Urinary bladder (tissue), 4 donors: ENCODE results near the gene HBEGF. TPM values are rescaled to one million over a fixed set of nuclear protein-coding genes. Genes with fewer than 3 reads are reported as not detected.

Experiments used
- DNase-seq: peaks from one replicate; pipeline ENCODE4 v3.0.0-alpha.2; 2015; ENCODE audit errors: extremely low spot score
- H3K27ac ChIP-seq: one replicate; pipeline ENCODE4 v1.5.1; 2013; ENCODE audit warnings: low read depth, mild to moderate bottlenecking, moderate library complexity
- H3K36me3 ChIP-seq: one replicate; pipeline ENCODE4 v1.6.1; 2013; ENCODE audit warnings: mild to moderate bottlenecking, moderate library complexity; ENCODE audit not compliant: insufficient read depth
- H3K4me1 ChIP-seq: one replicate; pipeline ENCODE4 v1.6.1; 2013; ENCODE audit warnings: mild to moderate bottlenecking, moderate library complexity; ENCODE audit not compliant: insufficient read depth
- H3K4me3 ChIP-seq: one replicate; pipeline ENCODE4 v1.5.1; 2013; ENCODE audit warnings: low read depth, low read length
- WGBS: extraction: QIAGEN DNeasy Blood & Tissue Kit; methylation state at CpG from one replicate; pipeline ENCODE4 v1.1.7; 2013; 5-methylcytosine and 5-hydroxymethylcytosine counted together
- polyA plus RNA-seq: library from polyadenylated mRNA; stranded (reverse); fragments of 200-250 nt; gene quantifications from one replicate; pipeline ENCODE4 v1.2.3, GENCODE V29; 2013
- total RNA-seq: library from RNA; depleted of rRNA; stranded (reverse); fragments of >200 nt; gene quantifications from one replicate; pipeline ENCODE4 v1.2.3, GENCODE V29; 2014
- donor health status: healthy with polysubstance abuse.
- donor health status: healthy.

The HBEGF gene
- total and polyA plus RNA-seq, 2 donors: 9.7 to 13.5 TPM

DNA sequence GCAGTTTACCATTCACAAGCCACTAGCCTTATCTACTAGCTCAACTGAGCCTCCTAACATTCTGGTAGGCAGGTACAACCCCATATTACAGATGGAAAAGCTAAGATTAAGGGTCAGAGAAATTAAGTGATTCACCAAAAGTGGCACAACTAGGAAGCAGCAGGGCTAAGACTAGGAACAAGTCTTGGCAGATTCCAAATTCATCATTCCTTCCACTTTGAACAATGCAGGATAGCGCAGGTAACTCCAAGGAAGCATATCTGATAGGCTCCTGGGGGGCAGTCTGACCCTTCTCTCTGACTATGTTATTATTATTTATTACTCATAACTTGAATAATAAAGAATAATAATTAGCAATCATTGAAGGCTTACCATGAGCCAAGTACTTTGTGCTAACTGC, 8.5 kb downstream of the HBEGF start:
- no peaks in the 10 kb centered on the region for H3K4me1 ChIP-seq
- H3K4me3 ChIP-seq: no peak overlapping the region
- H3K36me3 ChIP-seq: no peaks in the 10 kb centered on the region
- WGBS: 98% methylated on average over 1 of the region's 1 CpG
- no peak overlapping the region for H3K27ac ChIP-seq
- DNase-seq: no peak

DNA sequence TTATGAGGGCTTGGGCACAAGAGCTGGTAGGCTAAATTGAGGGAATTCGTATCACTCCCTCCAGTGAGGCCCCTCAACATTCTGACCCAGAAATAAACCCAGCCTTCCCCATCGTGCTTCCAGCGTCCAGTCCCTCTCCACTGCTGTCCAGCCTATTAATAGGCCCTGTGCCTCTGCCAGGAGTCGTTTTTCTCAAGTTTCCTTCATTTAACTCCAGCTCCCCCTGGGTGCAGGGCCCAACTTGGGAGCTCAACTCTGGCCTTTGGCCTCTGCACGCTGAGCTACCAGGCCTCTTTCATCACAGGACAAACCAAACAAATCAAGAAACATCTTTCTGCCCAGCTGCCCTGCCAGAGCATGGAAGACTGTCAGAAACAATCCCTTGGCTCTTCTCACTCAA, 10.0 kb downstream of the HBEGF start:
- 24% methylated on average over 5 of the region's 5 CpGs for WGBS
- Histone ChIP-seq H3K27ac (no peak overlapping the region), H3K4me1 (no peaks in the 10 kb centered on the region), H3K4me3 (no peak overlapping the region), H3K36me3 (no peaks in the 10 kb centered on the region)
- no peak for DNase-seq

DNA sequence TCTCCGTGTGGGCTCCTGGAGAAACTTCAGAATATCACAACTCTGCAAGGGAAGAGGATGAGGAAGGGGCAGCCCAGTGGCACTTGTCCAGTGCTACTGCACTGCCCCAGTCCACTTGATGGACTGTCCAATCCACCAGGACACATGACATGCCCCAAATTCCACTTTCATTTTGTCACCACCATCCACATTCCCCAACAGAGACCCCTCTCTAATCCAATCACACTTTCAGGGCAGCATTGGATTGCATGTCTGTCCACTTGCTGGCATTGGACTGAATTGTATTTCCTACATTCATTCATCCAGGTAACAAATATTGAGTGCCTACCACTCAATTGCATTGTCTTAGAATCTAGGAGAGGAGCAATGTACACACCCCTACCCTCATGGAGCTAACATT, 14.8 kb downstream of the HBEGF start:
- WGBS: 79% methylated on average over 1 of the region's 1 CpG
- H3K27ac ChIP-seq: no peak overlapping the region

DNA sequence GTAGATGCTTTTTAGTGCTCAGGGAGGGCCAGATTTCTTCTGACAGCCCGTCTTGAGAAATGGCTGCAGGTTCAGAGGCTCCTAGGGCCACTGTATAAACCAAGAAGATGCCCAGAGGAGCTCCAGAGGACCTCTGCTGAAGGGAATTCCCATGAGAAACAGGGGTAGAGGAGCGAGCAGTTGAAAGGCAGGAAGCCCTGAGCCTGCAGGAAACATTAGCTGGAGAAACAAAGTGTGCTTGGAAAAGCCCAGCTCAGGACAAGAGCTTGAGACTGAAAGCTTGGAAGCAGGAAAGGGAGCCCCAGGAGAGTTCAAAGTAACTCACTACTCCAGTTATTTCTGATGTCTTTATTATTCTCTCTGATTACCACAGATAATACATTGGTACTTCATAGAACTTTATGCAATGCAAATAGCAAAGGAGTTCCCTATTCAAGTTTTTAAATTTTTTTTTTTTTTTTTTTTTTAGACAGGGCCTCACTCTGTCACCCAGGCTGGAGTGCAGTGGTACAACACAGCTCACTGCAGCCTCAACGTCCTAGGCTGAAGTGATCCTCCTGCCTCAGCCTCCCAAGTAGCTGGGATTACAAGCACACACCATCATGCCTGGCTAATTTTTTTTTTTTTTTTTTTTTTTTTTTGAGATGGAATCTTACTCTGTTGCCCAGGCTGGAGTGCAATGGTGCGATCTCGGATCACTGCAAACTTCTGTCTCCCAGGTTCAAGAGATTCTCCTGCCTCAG, 16.5 kb downstream of the HBEGF start:
- Histone ChIP-seq H3K4me1 (no peaks in the 10 kb centered on the region), H3K27ac (no peak overlapping the region), H3K36me3 (no peaks in the 10 kb centered on the region), H3K4me3 (no peak overlapping the region)
- DNase-seq: no peak
- WGBS: 76% methylated on average over 5 of the region's 5 CpGs

More for the DNA sequence above, 14.8 kb downstream of the HBEGF start:
- Histone ChIP-seq H3K36me3 (no peaks in the 10 kb centered on the region), H3K4me1 (no peaks in the 10 kb centered on the region), H3K4me3 (no peak overlapping the region)
- DNase-seq: no peak

DNA sequence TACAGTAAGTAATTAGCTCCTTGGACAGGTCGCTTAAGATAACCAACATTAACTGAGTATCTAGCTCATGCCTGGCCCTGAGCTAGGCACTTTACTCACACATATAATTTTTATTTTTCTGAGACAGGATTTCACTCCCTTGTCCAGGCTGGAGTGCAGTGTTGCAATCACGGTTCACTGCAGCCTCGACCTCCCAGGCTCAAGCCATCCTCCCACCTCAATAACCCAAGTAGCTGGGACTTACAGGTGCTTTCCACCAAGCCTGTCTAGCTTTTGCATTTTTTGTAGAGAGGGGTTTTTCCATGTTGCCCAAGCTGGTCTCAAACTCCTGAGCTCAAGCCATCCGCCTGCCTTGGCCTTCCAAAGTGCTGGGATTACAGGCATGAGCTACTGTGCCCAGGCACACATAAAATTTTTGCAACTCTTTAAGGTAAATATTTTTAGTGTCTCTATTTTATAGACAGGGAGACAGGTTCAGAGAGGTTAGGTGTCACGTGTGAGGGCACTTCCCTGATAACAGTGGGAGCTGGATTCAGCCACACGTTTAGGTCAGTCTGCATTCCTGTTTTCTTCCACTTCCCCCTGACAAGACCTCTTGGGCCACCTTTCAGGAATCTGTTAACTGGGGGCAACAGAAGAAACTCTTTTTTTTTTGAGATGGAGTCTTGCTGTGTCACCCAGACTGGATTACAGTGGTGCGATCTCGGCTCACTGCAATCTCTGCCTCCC, 18.2 kb downstream of the HBEGF start:
- DNase-seq: no peak
- no peak overlapping the region for H3K27ac ChIP-seq
- H3K4me3 ChIP-seq: no peak overlapping the region
- WGBS: 78% methylated on average over 8 of the region's 8 CpGs
- H3K36me3 ChIP-seq: no peaks in the 10 kb centered on the region
- no peaks in the 10 kb centered on the region for H3K4me1 ChIP-seq

DNA sequence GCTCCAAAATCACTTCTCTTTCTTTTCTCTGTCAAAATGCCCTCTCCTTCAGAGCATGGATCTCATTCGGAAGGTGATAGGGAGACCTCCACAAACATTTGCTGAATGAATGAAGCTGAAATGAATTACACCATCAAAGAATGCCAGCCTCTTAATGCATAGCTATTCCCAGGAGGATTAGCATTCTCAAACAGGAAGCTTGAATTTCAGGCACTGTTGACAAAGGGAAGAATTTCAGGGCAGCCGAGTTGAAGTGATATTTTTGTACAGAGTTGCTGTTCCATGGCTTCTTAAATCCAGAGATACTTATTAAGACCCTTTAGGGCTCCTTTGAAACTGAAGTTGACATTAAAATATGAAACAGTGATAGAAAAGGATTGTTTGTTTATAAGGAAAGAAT, 18.8 kb downstream of the HBEGF start:
- Histone ChIP-seq H3K4me3 (no peak overlapping the region), H3K27ac (no peak overlapping the region), H3K4me1 (no peaks in the 10 kb centered on the region), H3K36me3 (no peaks in the 10 kb centered on the region)
- DNase-seq: no peak
- 40% methylated on average over 2 of the region's 2 CpGs for WGBS

DNA sequence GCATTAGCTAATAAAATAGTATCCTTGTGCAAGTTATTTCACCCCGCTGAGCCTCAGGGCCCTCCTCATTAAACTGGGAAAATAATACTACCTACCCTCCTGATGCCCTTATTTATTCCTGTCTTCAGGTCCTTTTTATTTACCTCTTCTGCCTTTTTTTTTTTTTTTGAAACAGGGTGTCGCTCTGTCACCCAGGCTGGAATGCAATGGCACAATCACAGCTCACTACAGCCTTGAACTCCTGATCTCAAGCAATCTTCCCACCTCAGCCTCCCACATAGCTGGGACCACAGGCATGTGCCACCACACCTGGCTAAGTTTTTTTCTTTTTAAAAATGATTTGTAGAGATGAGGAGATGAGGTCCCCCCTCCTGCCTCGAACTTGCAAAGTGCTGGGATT, 20.9 kb downstream of the HBEGF start:
- 88% methylated on average over 3 of the region's 3 CpGs for WGBS

GRCh38 chr5:140324617-140325241, 21.7 kb downstream of the HBEGF start:
- Histone ChIP-seq H3K36me3 (no peaks in the 10 kb centered on the region), H3K4me1 (no peaks in the 10 kb centered on the region), H3K4me3 (no peak overlapping the region), H3K27ac (no peak overlapping the region)
- DNase-seq: no peak
- WGBS: 54% methylated on average over 1 of the region's 1 CpG

More for the DNA sequence above, 20.9 kb downstream of the HBEGF start:
- H3K27ac ChIP-seq: no peak overlapping the region
- H3K4me3 ChIP-seq: no peak overlapping the region
- no peaks in the 10 kb centered on the region for H3K4me1 ChIP-seq
- no peak for DNase-seq
- H3K36me3 ChIP-seq: no peaks in the 10 kb centered on the region

DNA sequence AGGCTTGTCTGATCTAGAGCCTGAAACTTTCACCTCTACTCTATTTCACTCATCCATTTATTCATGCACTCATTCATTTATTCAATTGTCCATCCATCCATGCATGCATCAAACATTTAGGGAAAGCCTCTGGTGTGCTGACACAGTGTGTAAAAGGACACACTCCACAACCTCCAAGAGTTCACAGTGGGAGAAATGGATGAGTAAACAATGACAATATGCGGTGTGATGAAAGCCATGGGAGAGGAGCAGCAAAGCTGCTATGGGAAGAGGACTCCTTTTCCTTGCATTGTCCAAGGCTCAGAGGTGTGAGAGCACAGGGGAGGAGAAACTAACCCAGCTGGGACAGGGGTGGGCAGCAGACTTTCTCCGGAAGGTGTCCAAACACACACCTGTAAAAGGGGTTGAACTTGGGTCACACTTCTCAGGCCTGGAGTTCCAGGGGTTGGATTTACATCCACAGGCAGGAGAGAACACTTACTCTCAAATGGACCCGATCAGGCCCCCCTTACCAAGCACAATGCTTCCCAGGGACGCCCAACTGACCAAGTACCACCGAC, 22.3 kb downstream of the HBEGF start:
- no peaks in the 10 kb centered on the region for H3K36me3 ChIP-seq
- H3K27ac ChIP-seq: no peak overlapping the region
- no peak overlapping the region for H3K4me3 ChIP-seq
- H3K4me1 ChIP-seq: no peaks in the 10 kb centered on the region
- 84% methylated on average over 5 of the region's 5 CpGs for WGBS
- DNase-seq: no peak

DNA sequence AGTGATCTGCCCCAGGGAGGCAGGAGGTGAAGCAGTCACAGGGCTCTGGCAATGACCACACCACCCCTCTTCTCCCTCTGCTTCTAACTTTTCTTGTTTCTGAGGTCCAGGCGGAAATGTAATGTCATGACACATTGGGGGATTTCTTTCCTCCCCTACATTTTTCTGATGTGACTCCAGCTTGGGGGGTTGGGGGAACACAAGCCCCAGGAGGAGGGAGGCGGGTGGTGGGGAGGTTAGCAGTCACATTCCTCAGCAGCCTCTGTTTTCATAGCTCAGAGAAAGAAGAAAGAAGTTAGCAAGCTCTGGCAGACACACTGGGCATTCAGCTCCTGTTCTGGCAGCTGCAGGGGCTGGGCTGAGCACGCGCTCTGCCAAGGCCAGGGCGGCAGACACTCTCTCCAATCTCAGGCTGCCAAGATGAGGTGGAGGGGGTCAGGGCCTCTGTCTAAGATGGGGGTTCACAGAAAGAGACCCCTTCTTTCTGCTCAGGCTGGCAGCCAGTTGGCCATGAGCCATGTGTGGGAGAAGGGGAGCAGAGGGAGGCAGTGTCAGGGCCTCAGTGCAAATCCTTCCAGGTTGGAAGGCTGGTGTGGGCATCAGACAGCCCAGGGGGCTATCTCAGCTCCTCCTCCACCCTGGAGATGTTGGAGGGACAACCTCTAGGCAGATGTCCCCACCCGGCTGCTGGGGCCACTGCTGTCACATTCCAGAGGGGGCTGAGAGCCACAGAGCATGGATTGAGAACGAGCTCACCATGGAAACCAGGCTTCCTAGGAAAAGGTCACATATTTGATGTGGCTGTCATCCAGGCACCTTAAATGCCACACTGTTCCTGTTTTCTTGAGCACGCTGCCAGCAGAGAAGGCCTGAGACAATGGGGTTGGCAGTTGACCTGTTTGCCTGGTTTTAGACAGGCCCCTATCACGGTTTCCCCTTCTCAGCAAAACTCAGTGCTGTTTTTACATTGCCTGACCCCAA, 23.4 kb downstream of the HBEGF start:
- 49% methylated on average over 9 of the region's 9 CpGs for WGBS

DNA sequence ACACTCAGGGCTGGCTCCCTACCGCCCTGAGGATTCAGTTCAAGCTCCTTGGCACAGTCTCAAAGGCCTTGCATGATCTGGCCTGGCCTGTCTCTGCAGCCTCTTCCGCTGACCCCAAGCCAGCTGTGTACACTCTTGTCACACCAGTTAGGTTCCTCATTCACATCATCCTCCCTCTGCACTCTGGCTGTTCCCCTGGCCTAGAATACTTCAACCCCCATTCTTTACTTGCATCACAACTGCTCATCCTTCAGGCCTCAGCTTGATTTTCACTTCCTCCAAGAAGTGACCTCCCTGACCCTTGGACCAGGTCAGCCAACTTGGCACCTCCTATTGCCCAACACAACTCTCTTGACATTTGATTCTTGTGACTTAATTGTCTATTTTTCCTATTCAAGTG, 24.6 kb downstream of the HBEGF start:
- Histone ChIP-seq H3K27ac (no peak overlapping the region), H3K4me1 (no peaks in the 10 kb centered on the region), H3K4me3 (no peak overlapping the region), H3K36me3 (no peaks in the 10 kb centered on the region)
- WGBS: 83% methylated on average over 2 of the region's 2 CpGs
- DNase-seq: no peak

More for the DNA sequence above, 23.4 kb downstream of the HBEGF start:
- H3K27ac ChIP-seq: no peak overlapping the region
- no peak overlapping the region for H3K4me3 ChIP-seq
- no peaks in the 10 kb centered on the region for H3K36me3 ChIP-seq
- no peaks in the 10 kb centered on the region for H3K4me1 ChIP-seq
- no peak for DNase-seq

GRCh38 chr5:140319833-140320232, 26.6 kb downstream of the HBEGF start:
- no peak for DNase-seq
- 96% methylated on average over 1 of the region's 1 CpG for WGBS
- Histone ChIP-seq H3K4me1 (no peaks in the 10 kb centered on the region), H3K27ac (no peak overlapping the region), H3K4me3 (no peak overlapping the region), H3K36me3 (no peaks in the 10 kb centered on the region)

GRCh38 chr5:140318792-140319191, 27.6 kb downstream of the HBEGF start:
- DNase-seq: no peak
- H3K36me3 ChIP-seq: no peaks in the 10 kb centered on the region
- 88% methylated on average over 4 of the region's 4 CpGs for WGBS
- H3K4me3 ChIP-seq: no peak overlapping the region
- H3K4me1 ChIP-seq: no peaks in the 10 kb centered on the region
- no peak overlapping the region for H3K27ac ChIP-seq
